H1 (cell line): Measurements from ENCODE around the gene FSTL4. TPM values are rescaled to one million over a fixed set of nuclear protein-coding genes. Genes with fewer than 3 reads are reported as not detected.

Experiments
- ASH2L ChIP-seq: fragments of 200-600, 300-600 bp; sonication (generic); IDR thresholded peaks from one replicate; pipeline ENCODE4 v1.7.1; 2017; ENCODE audit warnings: low read length
- BACH1 ChIP-seq: IDR thresholded peaks from 2 replicates; pipeline ENCODE4 v1.6.1; 2012; ENCODE audit warnings: low read length, improper control_type of control experiment
- JUND ChIP-seq: IDR thresholded peaks from 2 replicates; pipeline ENCODE4 v1.6.1; 2011; ENCODE audit warnings: mild to moderate bottlenecking, improper control_type of control experiment, low read length
- KDM5A ChIP-seq: fragments of 200-600 bp; IDR thresholded peaks from 2 replicates; pipeline ENCODE4 v1.7.1; 2012; ENCODE audit warnings: mild to moderate bottlenecking, low read length, inconsistent platforms, mixed read lengths
- RFX5 ChIP-seq: IDR thresholded peaks from 2 replicates; pipeline ENCODE4 v1.6.1; 2011; ENCODE audit warnings: low read depth, low read length, improper control_type of control experiment, borderline replicate concordance
- SIRT6 ChIP-seq: IDR thresholded peaks from one replicate; pipeline ENCODE4 v1.7.1; 2012; ENCODE audit warnings: low read length, inconsistent platforms
- SP2 ChIP-seq: IDR thresholded peaks from 2 replicates; pipeline ENCODE4 v1.6.1; 2012; ENCODE audit warnings: mild to moderate bottlenecking, low read length, inconsistent platforms
- polyA plus RNA-seq, 7 experiments: library from polyadenylated mRNA; depleted of rRNA in 3 of 7; stranded (reverse) in 5 of 7; unstranded in 2 of 7; fragments of >200 nt in 5 of 7; fragments of 200-250 nt in 2 of 7; gene quantifications; 1 replicate in 5 of 7; 2 replicates in 1 of 7; 4 replicates in 1 of 7; pipeline versions ENCODE4 v1.2.1 to v1.2.3, GENCODE V29; 2011 to 2013; ENCODE audit warnings: missing spikeins in 2 of 7, mixed read lengths in 2 of 7
- total RNA-seq: library from RNA; stranded (reverse); fragmentation: NEBNext Ultra II Directional; extraction: Animal tissue kit (Norgen Biotek cat#: 25700); gene quantifications from 2 replicates; pipeline ENCODE4 v1.2.1, GENCODE V29; 2021

FSTL4 gene
- total and polyA plus RNA-seq, 2 of the 8 experiments (the other 6 are each of a cell fraction or from before 2014, with no cell fraction given) = 3.1 to 4.1 TPM

DNA sequence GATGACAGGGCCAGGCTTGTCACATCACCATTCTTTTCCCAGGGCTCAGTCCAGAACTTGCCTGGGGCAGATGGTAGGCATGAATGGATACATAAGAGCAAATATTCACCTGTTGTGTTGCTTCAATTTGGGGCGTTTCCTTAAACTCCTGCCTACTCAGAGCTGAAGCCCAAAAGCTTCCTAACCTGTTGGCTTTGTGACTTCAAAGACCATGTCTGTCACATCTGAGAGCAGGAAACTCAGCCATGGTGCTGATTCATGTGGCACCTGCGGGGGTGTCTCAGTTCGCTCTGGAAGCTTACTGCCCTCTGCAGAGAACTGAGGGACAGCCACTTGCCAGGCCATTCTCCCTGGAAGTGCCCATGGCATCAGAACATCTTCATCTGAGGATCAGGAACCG, 313.9 kb downstream of the FSTL4 start (continued):
- TF ChIP-seq KDM5A (no peak), ASH2L (no peak), RFX5 (no peak), SP2 (no peak), SIRT6 (no peak), JUND (no peak), BACH1 (no peak)
- TF ChIP-seq, all 59 proteins: peak for 0
